ENCODE measurements around the gene PTP4A2.

Gene PTP4A2

DNA sequence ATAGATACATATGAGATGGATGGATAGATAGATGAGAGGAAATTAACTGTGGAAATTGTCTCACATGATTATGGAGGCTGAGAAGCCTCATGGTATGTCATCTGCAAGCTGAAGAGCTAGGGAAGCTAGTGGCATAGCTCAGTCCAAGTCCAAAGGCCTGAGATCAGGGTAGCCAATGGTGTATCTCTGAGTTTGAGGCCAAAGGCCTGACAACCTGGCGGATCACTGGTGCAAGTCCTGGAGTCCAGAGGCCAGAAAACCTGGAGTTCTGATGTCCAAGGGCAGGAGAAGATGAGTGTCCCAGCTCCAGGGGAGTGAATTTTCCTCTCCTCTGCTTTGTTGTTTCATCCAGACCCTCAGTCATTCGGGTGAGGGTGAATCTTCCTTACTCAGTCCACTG lies 78.4 kb downstream of the PTP4A2 start:
- DNase-seq (ENCODE audit: low spot score), result no peak

DNA sequence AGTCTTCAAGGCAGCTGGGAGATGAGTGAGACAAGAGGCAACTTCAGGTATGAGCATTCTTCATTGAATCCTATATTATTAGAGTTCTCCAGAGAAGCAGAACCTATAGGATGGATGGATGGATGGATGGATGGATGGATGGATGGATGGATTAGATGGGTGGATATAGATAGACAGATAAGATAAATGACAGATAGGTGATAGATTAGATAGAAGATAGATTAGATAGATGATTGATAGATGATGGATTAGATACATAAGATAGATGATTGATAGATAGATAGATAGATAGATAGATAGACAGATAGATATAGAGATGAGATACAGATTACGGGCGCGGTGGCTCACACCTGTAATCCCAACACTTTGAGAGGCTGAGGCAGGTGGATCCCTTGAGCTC lies 79.1 kb downstream of the PTP4A2 start:
- DNase-seq (ENCODE audit: low spot score), result no peak

DNA sequence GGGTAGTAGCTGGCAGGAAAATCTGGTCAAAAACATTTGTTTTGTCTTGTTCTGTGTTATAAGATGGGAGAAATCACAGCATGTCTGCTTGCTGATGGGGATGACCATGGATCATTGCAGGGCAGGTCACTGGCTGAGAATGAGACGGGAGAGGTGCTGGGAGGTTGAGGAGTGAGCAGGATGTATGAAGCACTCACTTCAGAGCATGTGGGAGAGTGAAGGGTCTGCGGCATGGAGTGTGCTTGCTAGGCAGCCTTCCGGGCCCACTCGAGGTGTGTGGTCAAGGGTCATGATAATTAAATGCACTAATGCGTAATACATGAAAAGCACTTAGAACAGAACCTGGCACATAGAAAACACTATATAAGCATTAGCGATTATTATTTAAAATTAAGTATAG lies 80.3 kb downstream of the PTP4A2 start:
- no peak for DNase-seq (ENCODE audit: low spot score)
